Testis (tissue), 2 donors: ENCODE results near the gene HCLS1.

Experiments
- POLR2A ChIP-seq: fragments of 450-650 bp; IDR thresholded peaks from one replicate; pipeline ENCODE4 v1.6.1; 2017; ENCODE audit warnings: antibody characterized with exemption, mild to moderate bottlenecking, moderate library complexity
- TF ChIP-seq, protein P1 (sequence below), 3 experiments: fragments of 450-650 bp in 2 of 3; fragments of 200-600 bp in 1 of 3; sonication (generic) in 1 of 3; IDR thresholded peaks; one replicate each; pipeline ENCODE4 v1.5.1; 2016 to 2019; ENCODE audit warnings: antibody characterized with exemption in 3 of 3, mild to moderate bottlenecking in 2 of 3, moderate library complexity in 1 of 3

DNA sequence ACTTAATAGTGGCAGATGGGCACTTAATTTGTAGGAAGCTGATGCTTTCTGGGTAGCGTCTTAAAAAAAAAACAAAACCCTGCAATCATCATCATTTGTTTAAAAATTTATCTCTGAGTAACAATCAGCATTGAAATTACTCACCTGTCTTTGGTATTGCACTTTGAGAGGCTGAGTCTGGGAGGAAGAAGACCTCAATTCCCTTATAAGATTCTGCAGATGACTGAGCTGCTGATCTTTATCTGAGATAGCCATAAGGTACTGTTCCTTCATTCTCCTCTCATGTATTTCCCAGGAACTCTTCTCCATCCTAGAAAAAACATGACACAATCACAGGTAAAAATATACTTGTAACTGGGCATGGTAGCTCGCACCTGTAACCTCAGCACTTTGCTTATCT is 16.4 kb upstream of the HCLS1 start:
- TF ChIP-seq, protein P1, sequence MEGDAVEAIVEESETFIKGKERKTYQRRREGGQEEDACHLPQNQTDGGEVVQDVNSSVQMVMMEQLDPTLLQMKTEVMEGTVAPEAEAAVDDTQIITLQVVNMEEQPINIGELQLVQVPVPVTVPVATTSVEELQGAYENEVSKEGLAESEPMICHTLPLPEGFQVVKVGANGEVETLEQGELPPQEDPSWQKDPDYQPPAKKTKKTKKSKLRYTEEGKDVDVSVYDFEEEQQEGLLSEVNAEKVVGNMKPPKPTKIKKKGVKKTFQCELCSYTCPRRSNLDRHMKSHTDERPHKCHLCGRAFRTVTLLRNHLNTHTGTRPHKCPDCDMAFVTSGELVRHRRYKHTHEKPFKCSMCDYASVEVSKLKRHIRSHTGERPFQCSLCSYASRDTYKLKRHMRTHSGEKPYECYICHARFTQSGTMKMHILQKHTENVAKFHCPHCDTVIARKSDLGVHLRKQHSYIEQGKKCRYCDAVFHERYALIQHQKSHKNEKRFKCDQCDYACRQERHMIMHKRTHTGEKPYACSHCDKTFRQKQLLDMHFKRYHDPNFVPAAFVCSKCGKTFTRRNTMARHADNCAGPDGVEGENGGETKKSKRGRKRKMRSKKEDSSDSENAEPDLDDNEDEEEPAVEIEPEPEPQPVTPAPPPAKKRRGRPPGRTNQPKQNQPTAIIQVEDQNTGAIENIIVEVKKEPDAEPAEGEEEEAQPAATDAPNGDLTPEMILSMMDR (IDR thresholded peaks at IDR 0.05) = no peak
- no peak for TF ChIP-seq POLR2A
